LNCAP (cell line): ENCODE data around the gene MVD.

ENCODE experiments used
- CTCF ChIP-seq: fragments of 450-650 bp; IDR thresholded peaks from 2 replicates; pipeline ENCODE4 v1.5.1; 2017; ENCODE audit warnings: mild to moderate bottlenecking

The MVD gene

GRCh38 chr16:88605186-88606147 is 57.4 kb downstream of the MVD start:
- TF ChIP-seq CTCF: no peak

- no peak for TF ChIP-seq CTCF
These were observed 60.8 kb downstream of the MVD start for GRCh38 chr16:88602091-88602490.
